ENCODE data around the gene MMAB. TPM values are rescaled to one million over a fixed set of nuclear protein-coding genes. Genes with fewer than 3 reads are reported as not detected.

The MMAB gene
- total RNA-seq, 1 experiment from 2014 or later = 97.6 TPM

DNA sequence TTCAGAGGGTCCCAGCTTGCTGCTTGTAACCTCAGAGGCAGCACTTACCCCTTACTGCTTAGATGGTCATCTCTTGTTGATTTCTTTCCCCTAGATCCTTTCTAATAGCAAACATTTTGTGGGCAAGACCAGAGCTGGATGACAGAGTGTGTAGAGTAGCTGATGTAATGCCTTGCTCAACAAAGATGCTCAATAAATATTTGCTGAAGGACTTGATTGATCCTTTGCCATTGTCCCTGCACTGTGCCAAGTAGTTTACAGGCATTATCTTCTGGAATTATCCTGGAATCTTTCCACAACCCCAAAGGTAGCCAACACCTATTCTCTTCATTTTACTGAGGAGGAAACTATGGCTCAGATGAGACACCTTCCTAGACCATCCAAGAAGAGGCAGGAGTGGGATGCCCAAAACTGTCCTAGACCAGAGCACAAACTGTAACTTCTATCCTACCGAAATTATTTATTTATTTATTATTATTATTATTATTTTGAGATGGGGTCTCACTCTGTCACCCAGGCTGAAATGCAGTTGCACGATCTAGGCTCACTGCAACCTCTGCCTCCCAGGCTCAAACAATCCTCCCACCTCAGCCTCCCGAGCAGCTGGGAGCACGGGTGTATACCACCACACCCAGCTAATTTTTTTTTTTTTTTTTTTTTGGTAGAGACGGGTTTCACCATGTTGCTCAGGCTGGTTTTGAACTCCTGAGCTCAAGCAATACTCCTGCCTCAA is 1.4 kb downstream of the MMAB start:
- BruUV-seq (replicated peaks) = no TSS peak

DNA sequence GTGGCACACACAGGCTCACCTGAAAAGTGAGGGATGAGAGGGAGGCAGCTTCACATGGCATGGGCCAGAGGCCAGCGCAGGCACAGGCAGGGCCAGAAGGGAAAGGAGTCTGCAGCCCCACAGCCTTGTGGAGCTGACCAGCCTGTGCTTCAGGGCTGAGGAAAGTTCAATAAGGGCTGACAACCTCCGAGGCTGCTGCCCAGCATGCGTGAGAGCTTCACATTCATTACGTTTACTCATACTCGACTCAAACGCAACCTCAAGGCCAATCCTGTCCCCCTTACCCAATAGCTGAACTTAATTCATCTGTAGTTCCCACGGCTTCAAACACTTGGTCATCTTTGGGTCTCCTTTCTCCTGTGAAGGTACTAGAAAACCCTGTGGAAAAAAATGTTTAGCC is 4.8 kb downstream of the MMAB start:
- ChIA-PET POLR2A (ENCODE audit: low non-redundant PET) (no interaction called here), CTCF (no interaction called here)
- intact Hi-C loops (cut with micrococcal nuclease; ENCODE audit: unreplicated experiment) = no loop called here
- H3K4me3 ChIP-seq (ENCODE audit: low read depth, low read length, poor library complexity, severe bottlenecking) = no peak overlapping the region
- H3K27me3 ChIP-seq (replicated peaks; ENCODE audit: insufficient read depth, low read depth, low read length, poor library complexity) = no peaks in the 10 kb centered on the region
- DNase-seq (ENCODE audit: low spot score) = no peak
- H3K9me3 ChIP-seq (ENCODE audit: low read depth, low read length, poor library complexity, severe bottlenecking) = no peaks in the 10 kb centered on the region
- no TSS peak for BruUV-seq (replicated peaks)
- TF ChIP-seq EZH2 (IDR thresholded peaks at IDR 0.05; ENCODE audit: borderline replicate concordance, low read depth, low read length, poor library complexity, severe bottlenecking) (no peak), CTCF (conservative IDR thresholded peaks at IDR 0.05; ENCODE audit: low read depth, low read length) (no peak)
- no peak overlapping the region for H3K27ac ChIP-seq (ENCODE audit: low read depth, low read length, poor library complexity, severe bottlenecking)
- no peaks in the 10 kb centered on the region for H3K4me1 ChIP-seq (ENCODE audit: insufficient read depth, low read length, poor library complexity, severe bottlenecking)
- H3K36me3 ChIP-seq (ENCODE audit: insufficient read depth, low read length, poor library complexity, severe bottlenecking) = peaks cover 78% of the 10 kb centered on the region

More for the DNA sequence above, 1.4 kb downstream of the MMAB start:
- ChIA-PET POLR2A (ENCODE audit: low non-redundant PET) (interaction anchor here (0.6 kb wide), 1 partner anchor 821 kb away, joined by 3 read pairs; no protein-coding TSS in a partner anchor), CTCF (no interaction called here)
- H3K4me3 ChIP-seq (ENCODE audit: low read depth, low read length, poor library complexity, severe bottlenecking) = peak overlapping the region; percentile 68
- H3K27me3 ChIP-seq (replicated peaks; ENCODE audit: insufficient read depth, low read depth, low read length, poor library complexity) = no peaks in the 10 kb centered on the region
- TF ChIP-seq CTCF (conservative IDR thresholded peaks at IDR 0.05; ENCODE audit: low read depth, low read length) = no peak
- no peak for TF ChIP-seq EZH2 (IDR thresholded peaks at IDR 0.05; ENCODE audit: borderline replicate concordance, low read depth, low read length, poor library complexity, severe bottlenecking)
- no peak for DNase-seq (ENCODE audit: low spot score)
- H3K27ac ChIP-seq (ENCODE audit: low read depth, low read length, poor library complexity, severe bottlenecking) = peak overlapping the region; percentile 96
- intact Hi-C loops (cut with micrococcal nuclease; ENCODE audit: unreplicated experiment) = no loop called here
- H3K9me3 ChIP-seq (ENCODE audit: low read depth, low read length, poor library complexity, severe bottlenecking) = no peaks in the 10 kb centered on the region
- H3K36me3 ChIP-seq (ENCODE audit: insufficient read depth, low read length, poor library complexity, severe bottlenecking) = peaks cover 65% of the 10 kb centered on the region
- peaks cover 4% of the 10 kb centered on the region for H3K4me1 ChIP-seq (ENCODE audit: insufficient read depth, low read length, poor library complexity, severe bottlenecking)

GRCh38 chr12:109567967-109568366 is 5.3 kb downstream of the MMAB start:
- Histone ChIP-seq H3K27me3 (replicated peaks; ENCODE audit: insufficient read depth, low read depth, low read length, poor library complexity) (no peaks in the 10 kb centered on the region), H3K27ac (ENCODE audit: low read depth, low read length, poor library complexity, severe bottlenecking) (no peak overlapping the region), H3K4me3 (ENCODE audit: low read depth, low read length, poor library complexity, severe bottlenecking) (no peak overlapping the region), H3K36me3 (ENCODE audit: insufficient read depth, low read length, poor library complexity, severe bottlenecking) (peaks cover 83% of the 10 kb centered on the region), H3K9me3 (ENCODE audit: low read depth, low read length, poor library complexity, severe bottlenecking) (no peaks in the 10 kb centered on the region), H3K4me1 (ENCODE audit: insufficient read depth, low read length, poor library complexity, severe bottlenecking) (no peaks in the 10 kb centered on the region)
- DNase-seq (ENCODE audit: low spot score) = no peak
- POLR2A ChIA-PET (ENCODE audit: low non-redundant PET) = no interaction called here
- TF ChIP-seq EZH2 (IDR thresholded peaks at IDR 0.05; ENCODE audit: borderline replicate concordance, low read depth, low read length, poor library complexity, severe bottlenecking) (no peak), CTCF (conservative IDR thresholded peaks at IDR 0.05; ENCODE audit: low read depth, low read length) (no peak)
- CTCF ChIA-PET = no interaction called here
- intact Hi-C loops (cut with micrococcal nuclease; ENCODE audit: unreplicated experiment) = no loop called here
- no TSS peak for BruUV-seq (replicated peaks)
